Measurements from ENCODE around the gene PTPRG.

PTPRG gene

GRCh38 chr3:62189376-62189698 is 628.0 kb downstream of the PTPRG start:
- no peak overlapping the region for H3K27ac ChIP-seq
- no peak for TF ChIP-seq CTCF (conservative IDR thresholded peaks at IDR 0.05)

- no peak for TF ChIP-seq ZFX (IDR thresholded peaks at IDR 0.05)
- no peak for TF ChIP-seq CTCF (conservative IDR thresholded peaks at IDR 0.05)
- no peak overlapping the region for H3K27ac ChIP-seq
Observed at GRCh38 chr3:62192891-62193290, 631.5 kb downstream of the PTPRG start.

- no peak overlapping the region for H3K27ac ChIP-seq
- TF ChIP-seq ZFX (IDR thresholded peaks at IDR 0.05) (no peak), CTCF (conservative IDR thresholded peaks at IDR 0.05) (no peak)
Observed at GRCh38 chr3:62193586-62194345, 632.4 kb downstream of the PTPRG start.

- TF ChIP-seq ZFX (IDR thresholded peaks at IDR 0.05) (no peak), CTCF (conservative IDR thresholded peaks at IDR 0.05) (no peak)
- no peak overlapping the region for H3K27ac ChIP-seq
Observed at GRCh38 chr3:62197350-62198012, 636.1 kb downstream of the PTPRG start.

- TF ChIP-seq CTCF (conservative IDR thresholded peaks at IDR 0.05) (no peak), ZFX (IDR thresholded peaks at IDR 0.05) (no peak)
- H3K27ac ChIP-seq, result no peak overlapping the region
Observed at GRCh38 chr3:62199126-62199525, 637.8 kb downstream of the PTPRG start.

- no peak overlapping the region for H3K27ac ChIP-seq
- TF ChIP-seq ZFX (IDR thresholded peaks at IDR 0.05) (no peak), CTCF (conservative IDR thresholded peaks at IDR 0.05) (peak; percentile 72)
Observed at GRCh38 chr3:62201438-62202035, 640.2 kb downstream of the PTPRG start.

- H3K27ac ChIP-seq, result no peak overlapping the region
- TF ChIP-seq ZFX (IDR thresholded peaks at IDR 0.05), result no peak
- TF ChIP-seq CTCF (conservative IDR thresholded peaks at IDR 0.05), result no peak
Observed at GRCh38 chr3:62203152-62203551, 641.8 kb downstream of the PTPRG start.
